ENCODE data around the gene UGT1A9.

The UGT1A9 gene

GRCh38 chr2:233803292-233803911, 131.7 kb downstream of the UGT1A9 start:
- Histone ChIP-seq H3K4me1 (ENCODE audit: control insufficient read depth, low read depth, low read length) (no peaks in the 10 kb centered on the region), H3K4me3 (ENCODE audit: low read length) (no peak overlapping the region), H3K27ac (ENCODE audit: low read length) (no peak overlapping the region), H3K27me3 (ENCODE audit: control insufficient read depth, insufficient read depth, low read length) (no peaks in the 10 kb centered on the region), H3K36me3 (ENCODE audit: control insufficient read depth, low read depth, low read length) (no peaks in the 10 kb centered on the region), H3K9me3 (ENCODE audit: control insufficient read depth, low read depth, low read length) (no peaks in the 10 kb centered on the region), H3K9ac (ENCODE audit: low read length) (no peak overlapping the region)

DNA sequence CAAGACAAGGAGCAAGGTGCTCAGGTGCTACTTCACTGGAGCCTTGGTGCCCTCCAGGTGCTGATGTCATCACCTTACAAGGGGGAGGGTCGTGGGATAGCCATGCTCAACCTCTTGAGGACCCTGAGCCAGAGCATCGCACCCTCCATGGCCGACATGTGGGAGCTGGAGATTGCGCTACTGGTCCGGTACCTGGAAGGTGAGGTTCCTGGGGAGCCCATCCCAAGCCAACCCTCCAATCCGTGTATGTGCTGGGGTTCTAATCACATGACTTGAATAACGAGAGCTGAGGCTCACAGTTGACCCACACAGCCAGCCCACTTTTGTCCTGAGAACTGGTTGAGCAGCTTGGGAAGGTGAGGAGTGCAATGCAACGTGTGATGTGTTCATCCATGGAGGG, 132.3 kb downstream of the UGT1A9 start:
- H3K4me3 ChIP-seq (ENCODE audit: low read length), result no peak overlapping the region
- H3K36me3 ChIP-seq (ENCODE audit: control insufficient read depth, low read depth, low read length), result no peaks in the 10 kb centered on the region
- no peak overlapping the region for H3K9ac ChIP-seq (ENCODE audit: low read length)
- no peaks in the 10 kb centered on the region for H3K4me1 ChIP-seq (ENCODE audit: control insufficient read depth, low read depth, low read length)
- H3K27ac ChIP-seq (ENCODE audit: low read length), result no peak overlapping the region
- H3K9me3 ChIP-seq (ENCODE audit: control insufficient read depth, low read depth, low read length), result no peaks in the 10 kb centered on the region
- H3K27me3 ChIP-seq (ENCODE audit: control insufficient read depth, insufficient read depth, low read length), result no peaks in the 10 kb centered on the region

DNA sequence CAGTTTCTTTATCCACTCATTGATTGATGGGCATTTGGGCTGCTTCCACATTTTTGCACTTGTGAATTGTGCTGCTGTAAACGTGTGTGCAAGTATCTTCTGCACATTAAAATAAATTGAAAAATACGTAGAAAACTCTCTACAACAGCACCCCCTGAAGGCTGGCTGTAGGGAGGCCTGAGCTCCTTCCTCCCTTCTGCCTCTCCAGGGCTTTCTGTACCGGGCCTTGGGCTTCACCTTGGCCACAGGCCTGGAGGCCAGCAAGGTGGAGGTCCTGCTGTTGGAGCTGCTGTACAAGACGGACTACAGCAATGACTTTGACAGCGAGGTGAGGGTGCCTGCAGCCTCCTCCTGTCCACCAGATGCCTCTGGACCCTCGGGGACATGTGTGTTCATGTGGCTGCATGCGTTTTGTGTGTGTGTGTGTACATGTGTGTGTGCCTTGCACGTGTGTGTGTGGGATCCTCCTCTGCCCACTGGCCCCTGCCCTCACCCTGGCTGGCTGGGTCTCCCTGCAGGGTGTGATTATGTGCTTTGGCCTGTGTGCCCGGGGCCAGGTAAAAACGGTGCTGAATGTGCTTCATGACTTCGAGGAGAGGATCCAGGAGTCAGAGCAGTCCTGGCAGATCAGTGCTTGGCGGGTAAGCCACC, 135.6 kb downstream of the UGT1A9 start:
- no peaks in the 10 kb centered on the region for H3K4me1 ChIP-seq (ENCODE audit: control insufficient read depth, low read depth, low read length)
- no peak overlapping the region for H3K9ac ChIP-seq (ENCODE audit: low read length)
- H3K36me3 ChIP-seq (ENCODE audit: control insufficient read depth, low read depth, low read length), result no peaks in the 10 kb centered on the region
- H3K27ac ChIP-seq (ENCODE audit: low read length), result no peak overlapping the region
- H3K9me3 ChIP-seq (ENCODE audit: control insufficient read depth, low read depth, low read length), result no peaks in the 10 kb centered on the region
- no peak overlapping the region for H3K4me3 ChIP-seq (ENCODE audit: low read length)
- H3K27me3 ChIP-seq (ENCODE audit: control insufficient read depth, insufficient read depth, low read length), result no peaks in the 10 kb centered on the region

GRCh38 chr2:233807966-233808935, 136.6 kb downstream of the UGT1A9 start:
- no peaks in the 10 kb centered on the region for H3K4me1 ChIP-seq (ENCODE audit: control insufficient read depth, low read depth, low read length)
- no peaks in the 10 kb centered on the region for H3K36me3 ChIP-seq (ENCODE audit: control insufficient read depth, low read depth, low read length)
- H3K4me3 ChIP-seq (ENCODE audit: low read length), result no peak overlapping the region
- H3K9ac ChIP-seq (ENCODE audit: low read length), result no peak overlapping the region
- no peaks in the 10 kb centered on the region for H3K9me3 ChIP-seq (ENCODE audit: control insufficient read depth, low read depth, low read length)
- no peaks in the 10 kb centered on the region for H3K27me3 ChIP-seq (ENCODE audit: control insufficient read depth, insufficient read depth, low read length)
- H3K27ac ChIP-seq (ENCODE audit: low read length), result no peak overlapping the region

DNA sequence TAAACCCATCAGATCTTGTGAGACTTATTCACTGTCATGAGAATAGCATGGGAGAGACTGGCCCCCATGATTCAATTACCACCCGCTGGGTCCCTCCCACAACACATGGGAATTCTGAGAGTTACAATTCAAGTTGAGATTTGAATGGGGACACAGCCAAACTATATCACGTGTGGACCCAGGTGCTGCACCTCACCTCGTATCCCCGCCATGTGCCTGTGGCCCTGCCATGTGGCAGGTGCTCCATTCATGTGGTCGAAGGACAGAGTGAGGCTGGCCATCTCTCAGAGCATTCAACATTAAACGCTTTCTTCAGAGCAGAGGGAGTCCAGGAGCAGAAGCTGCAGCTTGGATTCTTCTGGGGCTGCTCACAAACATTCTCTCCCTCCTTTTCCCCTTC, 138.7 kb downstream of the UGT1A9 start:
- H3K9me3 ChIP-seq (ENCODE audit: control insufficient read depth, low read depth, low read length), result no peaks in the 10 kb centered on the region
- H3K36me3 ChIP-seq (ENCODE audit: control insufficient read depth, low read depth, low read length), result no peaks in the 10 kb centered on the region
- no peak overlapping the region for H3K4me3 ChIP-seq (ENCODE audit: low read length)
- no peaks in the 10 kb centered on the region for H3K4me1 ChIP-seq (ENCODE audit: control insufficient read depth, low read depth, low read length)
- H3K9ac ChIP-seq (ENCODE audit: low read length), result no peak overlapping the region
- H3K27me3 ChIP-seq (ENCODE audit: control insufficient read depth, insufficient read depth, low read length), result no peaks in the 10 kb centered on the region
- H3K27ac ChIP-seq (ENCODE audit: low read length), result no peak overlapping the region

DNA sequence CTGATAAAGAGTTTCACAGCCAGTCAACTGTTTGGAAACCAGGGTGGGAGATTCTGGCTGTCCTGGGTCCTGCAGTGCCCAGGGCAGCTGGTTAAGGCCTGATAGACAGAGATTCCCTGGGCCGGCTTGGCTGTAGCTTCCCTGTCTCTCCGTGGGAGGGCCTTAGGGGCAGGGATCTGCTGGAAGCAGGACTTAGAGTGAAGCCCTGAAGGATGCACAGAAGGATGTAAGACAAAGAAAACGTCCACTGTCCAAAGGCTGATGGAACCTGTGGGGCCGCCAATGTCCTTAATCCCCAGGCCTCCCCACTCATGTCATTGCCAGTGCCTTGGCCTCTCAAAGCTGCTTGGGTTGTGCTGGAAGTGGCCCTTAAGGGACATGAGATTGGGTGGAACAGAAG, 139.4 kb downstream of the UGT1A9 start:
- H3K9ac ChIP-seq (ENCODE audit: low read length), result no peak overlapping the region
- no peak overlapping the region for H3K27ac ChIP-seq (ENCODE audit: low read length)
- no peaks in the 10 kb centered on the region for H3K27me3 ChIP-seq (ENCODE audit: control insufficient read depth, insufficient read depth, low read length)
- no peaks in the 10 kb centered on the region for H3K4me1 ChIP-seq (ENCODE audit: control insufficient read depth, low read depth, low read length)
- no peaks in the 10 kb centered on the region for H3K9me3 ChIP-seq (ENCODE audit: control insufficient read depth, low read depth, low read length)
- no peaks in the 10 kb centered on the region for H3K36me3 ChIP-seq (ENCODE audit: control insufficient read depth, low read depth, low read length)
- H3K4me3 ChIP-seq (ENCODE audit: low read length), result no peak overlapping the region

DNA sequence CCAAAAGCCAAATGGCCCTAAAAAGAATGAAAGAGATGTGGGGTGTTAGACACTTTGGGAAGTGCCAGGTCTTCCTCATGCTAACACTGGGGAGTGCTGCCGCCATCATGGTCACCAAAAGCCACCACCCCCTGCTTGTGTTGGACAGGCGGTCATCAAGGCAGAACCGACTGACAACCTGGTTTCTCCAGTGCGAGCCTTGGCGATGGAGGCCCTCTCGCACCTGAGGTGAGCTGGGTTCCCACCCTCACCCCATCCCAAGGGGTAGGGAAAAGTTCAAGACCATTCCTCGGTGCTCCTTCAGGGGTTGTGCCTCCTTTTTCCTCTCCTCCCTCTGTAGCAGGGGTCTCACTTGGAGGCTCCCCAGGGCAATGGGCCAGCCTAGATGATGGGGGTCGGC, 140.0 kb downstream of the UGT1A9 start:
- H3K27me3 ChIP-seq (ENCODE audit: control insufficient read depth, insufficient read depth, low read length), result no peaks in the 10 kb centered on the region
- H3K4me3 ChIP-seq (ENCODE audit: low read length), result no peak overlapping the region
- no peaks in the 10 kb centered on the region for H3K36me3 ChIP-seq (ENCODE audit: control insufficient read depth, low read depth, low read length)
- H3K9me3 ChIP-seq (ENCODE audit: control insufficient read depth, low read depth, low read length), result no peaks in the 10 kb centered on the region
- no peaks in the 10 kb centered on the region for H3K4me1 ChIP-seq (ENCODE audit: control insufficient read depth, low read depth, low read length)
- no peak overlapping the region for H3K27ac ChIP-seq (ENCODE audit: low read length)
- H3K9ac ChIP-seq (ENCODE audit: low read length), result no peak overlapping the region

- no peak overlapping the region for H3K9ac ChIP-seq (ENCODE audit: low read length)
- H3K4me3 ChIP-seq (ENCODE audit: low read length), result no peak overlapping the region
- H3K27me3 ChIP-seq (ENCODE audit: control insufficient read depth, insufficient read depth, low read length), result no peaks in the 10 kb centered on the region
- no peaks in the 10 kb centered on the region for H3K4me1 ChIP-seq (ENCODE audit: control insufficient read depth, low read depth, low read length)
- no peaks in the 10 kb centered on the region for H3K9me3 ChIP-seq (ENCODE audit: control insufficient read depth, low read depth, low read length)
- no peak overlapping the region for H3K27ac ChIP-seq (ENCODE audit: low read length)
- no peaks in the 10 kb centered on the region for H3K36me3 ChIP-seq (ENCODE audit: control insufficient read depth, low read depth, low read length)
Measured at GRCh38 chr2:233813236-233814055, 141.7 kb downstream of the UGT1A9 start.

GRCh38 chr2:233814056-233814835, 142.5 kb downstream of the UGT1A9 start:
- Histone ChIP-seq H3K4me1 (ENCODE audit: control insufficient read depth, low read depth, low read length) (no peaks in the 10 kb centered on the region), H3K9me3 (ENCODE audit: control insufficient read depth, low read depth, low read length) (no peaks in the 10 kb centered on the region), H3K9ac (ENCODE audit: low read length) (no peak overlapping the region), H3K27ac (ENCODE audit: low read length) (no peak overlapping the region), H3K4me3 (ENCODE audit: low read length) (no peak overlapping the region), H3K36me3 (ENCODE audit: control insufficient read depth, low read depth, low read length) (no peaks in the 10 kb centered on the region), H3K27me3 (ENCODE audit: control insufficient read depth, insufficient read depth, low read length) (no peaks in the 10 kb centered on the region)

DNA sequence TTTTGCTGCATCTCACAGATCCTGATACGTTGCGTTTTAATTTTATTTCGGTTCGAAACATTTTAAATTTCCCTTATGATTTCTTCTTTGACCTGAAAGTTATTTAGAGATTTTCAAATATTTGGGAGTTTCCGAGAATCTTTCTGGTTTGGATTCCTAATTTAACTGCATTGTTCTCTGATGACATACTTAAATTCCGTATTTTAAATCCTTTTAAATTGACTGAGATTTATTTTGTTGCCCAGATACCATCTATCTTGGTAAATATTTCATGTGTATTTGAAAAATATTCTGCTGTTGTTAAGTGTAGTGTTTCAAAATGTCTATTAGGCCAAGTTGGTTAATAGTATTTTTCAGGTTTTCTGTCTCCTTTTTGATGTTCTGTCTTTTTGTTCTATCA, 144.2 kb downstream of the UGT1A9 start:
- no peak overlapping the region for H3K9ac ChIP-seq (ENCODE audit: low read length)

More for the DNA sequence above, 144.2 kb downstream of the UGT1A9 start:
- Histone ChIP-seq H3K27me3 (ENCODE audit: control insufficient read depth, insufficient read depth, low read length) (no peaks in the 10 kb centered on the region), H3K36me3 (ENCODE audit: control insufficient read depth, low read depth, low read length) (no peaks in the 10 kb centered on the region), H3K4me3 (ENCODE audit: low read length) (no peak overlapping the region), H3K27ac (ENCODE audit: low read length) (no peak overlapping the region), H3K4me1 (ENCODE audit: control insufficient read depth, low read depth, low read length) (no peaks in the 10 kb centered on the region), H3K9me3 (ENCODE audit: control insufficient read depth, low read depth, low read length) (no peaks in the 10 kb centered on the region)

Data from iPS-18a (cell line).